Caki2 (cell line): ENCODE measurements around the gene IVD. TPM values are rescaled to one million over a fixed set of nuclear protein-coding genes. Genes with fewer than 3 reads are reported as not detected.

Experiments used
- DNase-seq: peaks from one replicate; pipeline ENCODE4 v3.0.0-alpha.2; 2015; ENCODE audit warnings: low read depth
- in situ Hi-C: cut with HindIII; loops from 2 replicates; pipeline ENCODE4 v1.10.0; 2016; ENCODE audit warnings: low sequenced_read_pairs, low pct_unique_long_range_greater_than_20kb, mixed read lengths
- total RNA-seq: library from RNA; depleted of rRNA; stranded (reverse); fragments of >200 nt; shearing (Covaris generic); gene quantifications from 2 replicates; pipeline ENCODE4 v1.2.3, GENCODE V29; 2014; ENCODE audit warnings: low replicate concordance; rRNA removed

IVD gene
- total RNA-seq, 1 experiment from 2014 or later = 79.9 TPM

- in situ Hi-C loops = no loop called here
- no peak for DNase-seq
These were observed 61.0 kb downstream of the IVD start for GRCh38 chr15:40466426-40467260.

- no peak for DNase-seq
- in situ Hi-C loops = no loop called here
These were observed 61.6 kb downstream of the IVD start for GRCh38 chr15:40467261-40467615.

GRCh38 chr15:40468898-40469331, 63.3 kb downstream of the IVD start:
- no peak for DNase-seq
- in situ Hi-C loops = no loop called here

GRCh38 chr15:40469776-40470390, 64.3 kb downstream of the IVD start:
- in situ Hi-C loops = no loop called here
- DNase-seq = no peak

GRCh38 chr15:40470423-40471104, 65.0 kb downstream of the IVD start, which contains the start of gene CHST14:
TSS of gene CHST14 (plus strand) at chr15:40470984. CDS start at chr15:40471214, 230 bp downstream.
- peak; percentile 62 for DNase-seq
- in situ Hi-C loops = no loop called here

Other genes starting within 250 kb of the IVD start
- gene BUB1B, start 244.7 kb upstream of the IVD start, total RNA-seq = 44.3 and 49.3 TPM in 2 replicates
- not detected in 2 replicates for gene PAK6, start 166.7 kb upstream of the IVD start, total RNA-seq
- gene ANKRD63, start 122.7 kb upstream of the IVD start, total RNA-seq = not detected in 2 replicates
- not detected in 2 replicates for gene PLCB2, start 97.9 kb upstream of the IVD start, total RNA-seq
- 2.6 and 4.6 TPM in 2 replicates for gene INAFM2, start 82.1 kb upstream of the IVD start, total RNA-seq
- 10.1 and 35.3 TPM in 2 replicates for gene CCDC9B, start 64.9 kb upstream of the IVD start, total RNA-seq
- not detected in 2 replicates for gene PHGR1, start 54.8 kb upstream of the IVD start, total RNA-seq
- gene DISP2, start 47.6 kb upstream of the IVD start, total RNA-seq = under 0.01 TPM in 1 of 2 replicates, not detected in the other
- gene KNSTRN, start 23.1 kb upstream of the IVD start, total RNA-seq = 54.8 and 65.1 TPM in 2 replicates
- 4.6 and 5.0 TPM in 2 replicates for gene BAHD1, start 35.2 kb downstream of the IVD start, total RNA-seq
- gene CHST14, start 65.2 kb downstream of the IVD start, total RNA-seq = 17.3 and 20.0 TPM in 2 replicates
- gene CCDC32, start 159.2 kb downstream of the IVD start, total RNA-seq = 31.4 and 33.7 TPM in 2 replicates
- gene RPUSD2, start 163.5 kb downstream of the IVD start, total RNA-seq = 16.1 and 20.3 TPM in 2 replicates
- 9.9 and 19.8 TPM in 2 replicates for gene KNL1, start 188.5 kb downstream of the IVD start, total RNA-seq